Calu3 (cell line): ENCODE data around the gene ITGB2. TPM values are rescaled to one million over a fixed set of nuclear protein-coding genes. Genes with fewer than 3 reads are reported as not detected.

Experiments used
- BruUV-seq: library from RNA; stranded (reverse); fragments of 400-500 nt; replicated peaks from 2 replicates; lab custom pipeline; 2021; lab: Mats Ljungman, UMichigan
- CTCF ChIA-PET: fragments of 300-600 bp; sonication (Branson Sonifier 250); formaldehyde crosslinking; loops from one replicate; lab custom pipeline; 2022; ENCODE audit warnings: antibody characterized with exemption; lab: Charles Lee
- DNase-seq: peaks from one replicate; pipeline ENCODE4 v3.0.0; 2022
- H3K27ac Mint-ChIP-seq: one replicate; pipeline ENCODE4 v1.8.0; 2022; ENCODE audit warnings: mixed read lengths; ENCODE audit not compliant: unreplicated experiment
- H3K27me3 Mint-ChIP-seq: one replicate; pipeline ENCODE4 v1.8.0; 2022; ENCODE audit warnings: mixed read lengths; ENCODE audit not compliant: unreplicated experiment
- H3K36me3 Mint-ChIP-seq: one replicate; pipeline ENCODE4 v1.8.0; 2022; ENCODE audit warnings: mild to moderate bottlenecking, moderate library complexity, mixed read lengths; ENCODE audit not compliant: insufficient read depth, unreplicated experiment
- H3K4me1 Mint-ChIP-seq: one replicate; pipeline ENCODE4 v1.8.0; 2022; ENCODE audit warnings: mild to moderate bottlenecking, low read depth, mixed read lengths; ENCODE audit not compliant: unreplicated experiment
- H3K4me3 Mint-ChIP-seq: one replicate; pipeline ENCODE4 v1.8.0; 2022; ENCODE audit warnings: mild to moderate bottlenecking, low read depth, moderate library complexity, mixed read lengths; ENCODE audit not compliant: unreplicated experiment
- H3K9me3 Mint-ChIP-seq: one replicate; pipeline ENCODE4 v1.8.0; 2022; ENCODE audit warnings: low read depth, mixed read lengths; ENCODE audit not compliant: unreplicated experiment
- CTCF ChIP-seq: fragments of 200-600 bp; IDR thresholded peaks from one replicate; pipeline ENCODE4 v1.8.0; 2022; ENCODE audit warnings: antibody characterized with exemption; ENCODE audit not compliant: unreplicated experiment
- intact Hi-C: fragments of 100-400 bp; cut with micrococcal nuclease; formaldehyde crosslinking; loops from one replicate; pipeline ENCODE4 v1.10.0; 2022; ENCODE audit not compliant: unreplicated experiment
- total RNA-seq: library from RNA; stranded (reverse); gene quantifications from 2 replicates; pipeline ENCODE4 v1.2.3, GENCODE V29; 2022

ITGB2 gene
- total RNA-seq, 1 experiment from 2014 or later, result 0.42 TPM

GRCh38 chr21:44926331-44927101, 5.8 kb upstream of the ITGB2 start:
- BruUV-seq, result no TSS peak
- Mint-ChIP-seq H3K4me1 (peaks cover 37% of the 10 kb centered on the region), H3K4me3 (peak overlapping the region; percentile 32), H3K36me3 (peaks cover 13% of the 10 kb centered on the region), H3K27ac (peak overlapping the region; percentile 33), H3K27me3 (peaks cover 62% of the 10 kb centered on the region), H3K9me3 (no peaks in the 10 kb centered on the region)
- DNase-seq, result no peak
- no peak for TF ChIP-seq CTCF
- CTCF ChIA-PET, result no interaction called here
- intact Hi-C loops, result loop anchor here (5.0 kb wide), 1 partner anchor 54 kb away; the partner anchor contains the start of gene PTTG1IP

- Mint-ChIP-seq H3K36me3 (peaks cover 13% of the 10 kb centered on the region), H3K27me3 (peaks cover 62% of the 10 kb centered on the region), H3K9me3 (no peaks in the 10 kb centered on the region), H3K4me1 (peaks cover 37% of the 10 kb centered on the region), H3K4me3 (no peak overlapping the region), H3K27ac (no peak overlapping the region)
- DNase-seq, result no peak
- TF ChIP-seq CTCF, result no peak
- CTCF ChIA-PET, result no interaction called here
- BruUV-seq, result no TSS peak
- intact Hi-C loops, result loop anchor here (5.0 kb wide), 1 partner anchor 53 kb away; the partner anchor contains the start of gene PTTG1IP
Observed at GRCh38 chr21:44925378-44925755, 4.7 kb upstream of the ITGB2 start.

- BruUV-seq, result no TSS peak
- Mint-ChIP-seq H3K27me3 (peaks cover 62% of the 10 kb centered on the region), H3K4me1 (peaks cover 37% of the 10 kb centered on the region), H3K36me3 (peaks cover 13% of the 10 kb centered on the region), H3K4me3 (no peak overlapping the region), H3K9me3 (no peaks in the 10 kb centered on the region), H3K27ac (no peak overlapping the region)
- intact Hi-C loops, result loop anchor here (5.0 kb wide), 1 partner anchor 52 kb away; the partner anchor contains the start of gene PTTG1IP
- no peak for TF ChIP-seq CTCF
- CTCF ChIA-PET, result no interaction called here
- no peak for DNase-seq
Observed at GRCh38 chr21:44924606-44925377, 4.1 kb upstream of the ITGB2 start.

GRCh38 chr21:44923480-44924084, 2.9 kb upstream of the ITGB2 start:
- BruUV-seq, result no TSS peak

More at GRCh38 chr21:44923480-44924084, 2.9 kb upstream of the ITGB2 start:
- no peaks in the 10 kb centered on the region for H3K9me3 Mint-ChIP-seq
- DNase-seq, result no peak
- H3K4me1 Mint-ChIP-seq, result peaks cover 33% of the 10 kb centered on the region
- no peak overlapping the region for H3K4me3 Mint-ChIP-seq
- intact Hi-C loops, result no loop called here
- no peak for TF ChIP-seq CTCF
- H3K27ac Mint-ChIP-seq, result no peak overlapping the region
- peaks cover 1% of the 10 kb centered on the region for H3K36me3 Mint-ChIP-seq
- H3K27me3 Mint-ChIP-seq, result peaks cover 57% of the 10 kb centered on the region
- CTCF ChIA-PET, result no interaction called here
